ENCODE results near the gene BRD3.

The BRD3 gene

DNA sequence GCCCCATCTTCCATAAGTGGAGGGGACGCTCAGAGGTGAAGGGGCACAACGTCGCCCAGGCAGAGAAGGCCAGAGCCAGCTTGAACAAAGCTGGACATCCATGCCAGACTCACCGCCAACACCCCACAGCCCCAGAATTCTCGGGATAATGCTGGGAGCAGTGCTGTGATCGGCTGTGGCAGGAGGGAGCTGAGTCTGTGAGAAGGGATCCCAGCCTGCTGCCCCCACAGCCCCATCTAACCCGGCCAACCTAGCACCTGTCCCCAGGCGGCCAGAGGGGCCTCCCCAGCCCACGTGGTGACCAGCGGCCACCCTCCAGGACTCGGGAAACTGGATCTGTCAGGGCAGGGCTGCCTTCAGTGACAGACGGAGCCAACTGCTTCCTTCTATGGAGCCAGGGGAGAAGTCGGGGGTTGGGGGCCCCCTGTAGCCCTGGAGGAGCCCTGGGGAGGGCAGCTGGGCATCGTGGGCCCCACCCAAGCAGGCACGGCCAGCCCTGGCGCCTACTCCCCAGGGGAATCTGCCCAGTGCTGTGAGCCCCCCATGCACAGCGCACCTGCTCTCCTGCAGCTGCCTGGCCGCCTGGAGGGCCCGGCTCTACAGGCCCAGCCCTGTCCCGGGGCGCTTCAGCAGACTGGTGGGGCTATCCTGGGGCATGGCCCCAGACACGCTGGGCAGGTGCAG is 6.0 kb downstream of the BRD3 start:
- DNase-seq (ENCODE audit: low read depth) = no peak
- TF ChIP-seq, protein P1, sequence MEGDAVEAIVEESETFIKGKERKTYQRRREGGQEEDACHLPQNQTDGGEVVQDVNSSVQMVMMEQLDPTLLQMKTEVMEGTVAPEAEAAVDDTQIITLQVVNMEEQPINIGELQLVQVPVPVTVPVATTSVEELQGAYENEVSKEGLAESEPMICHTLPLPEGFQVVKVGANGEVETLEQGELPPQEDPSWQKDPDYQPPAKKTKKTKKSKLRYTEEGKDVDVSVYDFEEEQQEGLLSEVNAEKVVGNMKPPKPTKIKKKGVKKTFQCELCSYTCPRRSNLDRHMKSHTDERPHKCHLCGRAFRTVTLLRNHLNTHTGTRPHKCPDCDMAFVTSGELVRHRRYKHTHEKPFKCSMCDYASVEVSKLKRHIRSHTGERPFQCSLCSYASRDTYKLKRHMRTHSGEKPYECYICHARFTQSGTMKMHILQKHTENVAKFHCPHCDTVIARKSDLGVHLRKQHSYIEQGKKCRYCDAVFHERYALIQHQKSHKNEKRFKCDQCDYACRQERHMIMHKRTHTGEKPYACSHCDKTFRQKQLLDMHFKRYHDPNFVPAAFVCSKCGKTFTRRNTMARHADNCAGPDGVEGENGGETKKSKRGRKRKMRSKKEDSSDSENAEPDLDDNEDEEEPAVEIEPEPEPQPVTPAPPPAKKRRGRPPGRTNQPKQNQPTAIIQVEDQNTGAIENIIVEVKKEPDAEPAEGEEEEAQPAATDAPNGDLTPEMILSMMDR (IDR thresholded peaks at IDR 0.05; ENCODE audit: low read length, missing control alignments) = no peak
- H3K4me3 ChIP-seq (replicated peaks; ENCODE audit: low read depth, low read length) = no peak overlapping the region

DNA sequence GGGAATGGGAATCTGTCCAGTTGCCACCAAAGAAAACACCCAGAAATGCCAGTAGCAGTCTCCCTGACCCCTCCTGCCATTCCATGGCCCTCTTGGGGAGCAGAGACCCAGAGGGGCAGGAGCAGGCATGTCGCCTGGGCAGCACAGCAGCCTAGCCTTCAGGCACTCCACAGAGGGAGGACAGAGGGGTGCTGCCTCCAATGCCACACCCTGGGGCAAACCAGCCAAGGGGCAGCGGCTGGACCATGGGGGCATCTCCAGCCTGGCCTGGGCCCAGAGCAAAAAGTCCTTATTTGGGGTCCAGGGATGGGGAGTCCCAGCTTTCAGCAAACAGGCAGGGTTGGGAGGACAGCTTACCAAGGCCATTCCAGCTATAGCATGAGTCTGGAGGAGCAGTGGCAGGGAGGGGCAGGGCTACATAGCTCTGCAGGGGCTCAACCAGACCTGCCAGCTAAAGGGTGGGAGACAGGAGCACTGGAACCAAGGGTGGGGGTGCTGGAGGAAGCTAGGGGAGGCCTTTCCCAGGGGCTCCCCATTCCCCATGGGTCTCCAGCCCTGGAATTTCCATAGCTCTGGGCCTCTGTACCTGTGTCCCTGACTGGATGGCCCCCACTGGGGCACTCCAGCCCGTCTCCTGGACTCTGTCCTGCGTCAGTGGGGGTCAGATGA is 6.7 kb downstream of the BRD3 start:
- DNase-seq (ENCODE audit: low read depth) = no peak
- TF ChIP-seq, protein P1 (IDR thresholded peaks at IDR 0.05; ENCODE audit: low read length, missing control alignments) = no peak

DNA sequence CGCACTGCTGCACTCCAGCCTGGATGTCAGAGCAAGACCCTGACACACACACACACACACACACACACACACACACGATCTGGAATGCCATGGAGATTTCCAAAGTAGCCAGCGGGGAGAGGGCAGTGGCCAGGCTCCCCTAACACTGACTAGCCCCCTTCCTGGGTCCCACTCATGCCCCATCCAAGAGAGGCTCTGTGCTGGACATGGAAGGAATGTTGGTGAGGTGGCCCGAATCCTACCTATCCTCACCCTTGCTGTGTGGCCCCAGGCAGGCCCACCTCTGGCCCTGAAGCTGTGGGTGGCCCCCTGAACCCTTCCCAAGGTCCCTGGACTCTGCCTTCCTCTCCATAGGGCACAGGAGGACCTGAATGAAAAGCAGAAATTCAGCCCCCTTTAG is 7.3 kb downstream of the BRD3 start:
- no peak overlapping the region for H3K4me3 ChIP-seq (replicated peaks; ENCODE audit: low read depth, low read length)
- no peak for DNase-seq (ENCODE audit: low read depth)
- TF ChIP-seq, protein P1 (IDR thresholded peaks at IDR 0.05; ENCODE audit: low read length, missing control alignments) = no peak

More for the DNA sequence above, 6.7 kb downstream of the BRD3 start:
- no peak overlapping the region for H3K4me3 ChIP-seq (replicated peaks; ENCODE audit: low read depth, low read length)

DNA sequence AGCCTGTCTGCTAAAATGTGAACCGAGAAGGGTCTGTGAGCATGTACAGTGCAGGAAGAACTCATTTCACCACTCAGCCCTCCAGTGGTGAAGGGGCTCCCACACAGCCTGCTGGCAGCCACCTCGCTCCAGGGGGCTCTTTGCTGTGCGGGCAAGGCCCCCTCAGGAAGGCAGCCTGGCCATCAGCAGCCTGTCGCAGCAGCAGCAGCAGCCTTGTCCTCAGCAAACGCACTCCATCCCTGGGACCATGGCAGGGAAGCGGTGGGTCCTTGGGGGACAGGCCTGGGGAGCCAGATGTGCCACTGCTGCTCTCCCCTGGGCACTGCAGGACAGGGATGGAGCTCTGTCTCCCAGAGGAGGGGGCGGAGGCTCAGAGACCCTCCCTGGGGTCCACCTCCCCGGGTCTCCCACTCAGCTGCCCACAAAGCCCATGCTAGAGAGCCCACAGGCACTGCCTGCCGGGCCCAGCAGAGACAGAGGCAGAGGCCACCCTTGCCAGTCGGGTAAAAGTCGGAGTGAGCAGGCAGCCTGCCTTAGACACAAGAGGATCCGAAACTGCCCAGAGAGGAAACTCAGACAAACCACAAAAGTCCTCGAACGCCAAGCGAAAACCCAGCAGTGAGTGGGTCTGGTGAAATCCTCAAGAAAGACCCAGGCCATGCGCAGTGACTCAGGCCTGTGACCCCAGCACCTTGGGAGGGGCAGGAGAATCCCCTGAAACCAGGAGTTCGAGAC is 8.0 kb downstream of the BRD3 start:
- no peak overlapping the region for H3K4me3 ChIP-seq (replicated peaks; ENCODE audit: low read depth, low read length)
- TF ChIP-seq, protein P1 (IDR thresholded peaks at IDR 0.05; ENCODE audit: low read length, missing control alignments) = no peak
- no peak for DNase-seq (ENCODE audit: low read depth)

DNA sequence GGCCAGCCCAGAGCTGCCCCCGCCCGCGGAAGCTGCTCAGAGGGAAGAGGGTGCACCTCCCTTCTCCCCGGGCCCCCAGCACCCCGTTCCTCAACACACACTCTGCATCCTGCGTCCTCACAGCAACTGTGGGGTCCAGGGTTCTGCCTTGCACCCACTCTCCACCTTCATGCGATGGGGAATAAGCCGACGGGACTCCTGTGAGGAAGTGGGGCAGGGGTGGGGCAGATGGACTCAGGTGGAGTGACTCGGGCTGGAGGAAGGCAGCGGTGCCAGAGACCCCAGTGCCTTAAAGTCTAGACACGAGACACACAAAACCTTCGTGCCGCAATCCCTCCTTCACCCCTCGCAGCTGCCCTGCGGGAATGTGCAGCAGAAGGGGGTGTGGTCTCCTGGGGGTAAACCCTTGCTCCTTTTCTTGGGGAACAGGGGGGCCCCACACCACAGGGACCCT is 8.6 kb downstream of the BRD3 start:
- no peak overlapping the region for H3K4me3 ChIP-seq (replicated peaks; ENCODE audit: low read depth, low read length)
- TF ChIP-seq, protein P1 (IDR thresholded peaks at IDR 0.05; ENCODE audit: low read length, missing control alignments) = no peak
- no peak for DNase-seq (ENCODE audit: low read depth)

DNA sequence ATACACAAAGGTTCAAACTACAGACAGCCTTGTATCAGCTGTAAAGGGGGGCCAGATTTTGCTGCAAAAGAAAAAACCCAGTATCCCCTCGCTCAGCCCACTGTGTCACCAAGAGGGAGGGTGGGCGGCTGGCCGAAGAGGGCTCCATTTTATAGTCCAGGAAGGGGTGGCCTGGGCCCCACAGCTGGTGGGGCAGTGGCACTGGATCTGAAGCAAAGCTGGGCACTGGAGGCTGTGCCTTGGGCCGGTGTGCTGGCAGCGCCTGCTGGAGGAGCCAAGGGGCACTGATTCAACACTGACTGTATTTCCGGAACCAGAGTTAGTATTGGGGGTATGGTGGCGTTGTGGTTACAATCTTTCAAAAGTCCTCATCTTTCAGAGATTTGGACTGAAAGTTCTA is 9.1 kb downstream of the BRD3 start:
- no peak for DNase-seq (ENCODE audit: low read depth)
- TF ChIP-seq, protein P1 (IDR thresholded peaks at IDR 0.05; ENCODE audit: low read length, missing control alignments) = no peak
- no peak overlapping the region for H3K4me3 ChIP-seq (replicated peaks; ENCODE audit: low read depth, low read length)
